OCI-LY1 (cell line): ENCODE data around the gene EPB41L4A.

Experiments used
- H2AFZ ChIP-seq: fragments of 200-600 bp; sonication (generic), shearing (Covaris generic); 2 replicates; pipeline ENCODE4 v1.6.0; 2014; ENCODE audit warnings: antibody characterized with exemption, mild to moderate bottlenecking, low read length
- H3F3A ChIP-seq: fragments of 200-600 bp; sonication (generic), shearing (Covaris generic); 2 replicates; pipeline ENCODE4 v1.6.0; 2014; ENCODE audit warnings: mild to moderate bottlenecking, antibody characterized with exemption, low read length, moderate library complexity; ENCODE audit not compliant: insufficient read depth
- H3K27ac ChIP-seq: fragments of 200-600 bp; sonication (generic); 2 replicates; pipeline ENCODE4 v1.5.1; 2014; ENCODE audit warnings: low read length, mixed run types, mild to moderate bottlenecking, low read depth; ENCODE audit not compliant: poor library complexity, severe bottlenecking
- H3K27me3 ChIP-seq: fragments of 200-600 bp; sonication (generic); 2 replicates; pipeline ENCODE4 v1.6.0; 2014; ENCODE audit warnings: antibody characterized with exemption, mild to moderate bottlenecking, low read length, moderate library complexity; ENCODE audit not compliant: insufficient read depth
- H3K36me3 ChIP-seq: fragments of 200-600 bp; sonication (generic); 2 replicates; pipeline ENCODE4 v1.6.1; 2014; ENCODE audit warnings: mild to moderate bottlenecking, antibody characterized with exemption, low read length, moderate library complexity, mixed read lengths; ENCODE audit not compliant: insufficient read depth
- H3K4me1 ChIP-seq: fragments of 200-600 bp; sonication (generic); 2 replicates; pipeline ENCODE4 v1.5.1; 2014; ENCODE audit warnings: mild to moderate bottlenecking, low read length, moderate library complexity; ENCODE audit not compliant: insufficient read depth, severe bottlenecking
- H3K4me2 ChIP-seq: fragments of 200-600 bp; sonication (generic), shearing (Covaris generic); 2 replicates; pipeline ENCODE4 v1.6.1; 2014; ENCODE audit warnings: low read length
- H3K4me3 ChIP-seq: fragments of 200-600 bp; sonication (generic); 2 replicates; pipeline ENCODE4 v1.5.1; 2014; ENCODE audit warnings: low read length, low read depth, mild to moderate bottlenecking, mixed read lengths; ENCODE audit not compliant: poor library complexity, severe bottlenecking
- H3K79me2 ChIP-seq: fragments of 200-600 bp; shearing (Covaris generic); 2 replicates; pipeline ENCODE4 v1.6.1; 2016; ENCODE audit warnings: mixed run types, low read length, mixed read lengths; ENCODE audit not compliant: insufficient read depth
- H3K9ac ChIP-seq: fragments of 200-600 bp; sonication (generic), shearing (Covaris generic); 2 replicates; pipeline ENCODE4 v1.6.1; 2014; ENCODE audit warnings: mild to moderate bottlenecking, low read length, mixed read lengths
- H3K9me2 ChIP-seq: fragments of 200-600 bp; sonication (generic), shearing (Covaris generic); 2 replicates; pipeline ENCODE4 v1.6.1; 2014; ENCODE audit warnings: low read depth, mild to moderate bottlenecking, low read length, mixed read lengths
- H3K9me3 ChIP-seq: fragments of 200-600 bp; shearing (Covaris generic); 2 replicates; pipeline ENCODE4 v1.6.1; 2014; ENCODE audit warnings: low read length, mixed read lengths
- H4K20me1 ChIP-seq: fragments of 200-600 bp; sonication (generic), shearing (Covaris generic); 2 replicates; pipeline ENCODE4 v1.6.0; 2016; ENCODE audit warnings: mild to moderate bottlenecking, low read length; ENCODE audit not compliant: insufficient read depth
- EZH2 ChIP-seq: fragments of 200-600 bp; sonication (generic), shearing (Covaris generic); IDR thresholded peaks from 2 replicates; pipeline ENCODE4 v1.8.0; 2017; ENCODE audit warnings: borderline replicate concordance, mixed run types, mild to moderate bottlenecking, antibody characterized with exemption, low read length, moderate library complexity, mixed read lengths
- TF ChIP-seq, protein P1 (sequence below): fragments of 200-600 bp; sonication (generic), shearing (Covaris generic); IDR thresholded peaks from 2 replicates; pipeline ENCODE4 v1.5.1; 2017; ENCODE audit warnings: mild to moderate bottlenecking, antibody characterized with exemption, low read length, moderate library complexity, mixed read lengths

Gene EPB41L4A

GRCh38 chr5:112159435-112159834 lies 259.6 kb downstream of the EPB41L4A start:
- TF ChIP-seq EZH2 = no peak
- TF ChIP-seq, protein P1, sequence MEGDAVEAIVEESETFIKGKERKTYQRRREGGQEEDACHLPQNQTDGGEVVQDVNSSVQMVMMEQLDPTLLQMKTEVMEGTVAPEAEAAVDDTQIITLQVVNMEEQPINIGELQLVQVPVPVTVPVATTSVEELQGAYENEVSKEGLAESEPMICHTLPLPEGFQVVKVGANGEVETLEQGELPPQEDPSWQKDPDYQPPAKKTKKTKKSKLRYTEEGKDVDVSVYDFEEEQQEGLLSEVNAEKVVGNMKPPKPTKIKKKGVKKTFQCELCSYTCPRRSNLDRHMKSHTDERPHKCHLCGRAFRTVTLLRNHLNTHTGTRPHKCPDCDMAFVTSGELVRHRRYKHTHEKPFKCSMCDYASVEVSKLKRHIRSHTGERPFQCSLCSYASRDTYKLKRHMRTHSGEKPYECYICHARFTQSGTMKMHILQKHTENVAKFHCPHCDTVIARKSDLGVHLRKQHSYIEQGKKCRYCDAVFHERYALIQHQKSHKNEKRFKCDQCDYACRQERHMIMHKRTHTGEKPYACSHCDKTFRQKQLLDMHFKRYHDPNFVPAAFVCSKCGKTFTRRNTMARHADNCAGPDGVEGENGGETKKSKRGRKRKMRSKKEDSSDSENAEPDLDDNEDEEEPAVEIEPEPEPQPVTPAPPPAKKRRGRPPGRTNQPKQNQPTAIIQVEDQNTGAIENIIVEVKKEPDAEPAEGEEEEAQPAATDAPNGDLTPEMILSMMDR = no peak
- H3K27ac ChIP-seq = no peak overlapping the region
- H3K4me3 ChIP-seq = no peak overlapping the region
- H3K36me3 ChIP-seq = peaks cover 31% of the 10 kb centered on the region
- H3F3A ChIP-seq = no peaks in the 10 kb centered on the region
- no peak overlapping the region for H3K4me2 ChIP-seq
- H2AFZ ChIP-seq = no peak overlapping the region
- H3K4me1 ChIP-seq = peaks cover 24% of the 10 kb centered on the region
- no peaks in the 10 kb centered on the region for H3K9me2 ChIP-seq
- no peaks in the 10 kb centered on the region for H3K9me3 ChIP-seq
- H3K79me2 ChIP-seq = peaks cover 16% of the 10 kb centered on the region
- H3K27me3 ChIP-seq = no peaks in the 10 kb centered on the region
- H3K9ac ChIP-seq = no peak overlapping the region
- no peaks in the 10 kb centered on the region for H4K20me1 ChIP-seq

- Histone ChIP-seq H3K9ac (no peak overlapping the region), H3K27me3 (no peaks in the 10 kb centered on the region), H3K4me1 (peaks cover 4% of the 10 kb centered on the region), H4K20me1 (no peaks in the 10 kb centered on the region), H3F3A (no peaks in the 10 kb centered on the region), H3K27ac (no peak overlapping the region), H2AFZ (no peak overlapping the region), H3K36me3 (no peaks in the 10 kb centered on the region), H3K4me3 (no peak overlapping the region), H3K4me2 (no peak overlapping the region), H3K9me2 (no peaks in the 10 kb centered on the region), H3K79me2 (peaks cover 5% of the 10 kb centered on the region), H3K9me3 (no peaks in the 10 kb centered on the region)
- TF ChIP-seq EZH2 = no peak
- TF ChIP-seq, protein P1 = no peak
Measured at GRCh38 chr5:112156211-112156610, 262.9 kb downstream of the EPB41L4A start.

DNA sequence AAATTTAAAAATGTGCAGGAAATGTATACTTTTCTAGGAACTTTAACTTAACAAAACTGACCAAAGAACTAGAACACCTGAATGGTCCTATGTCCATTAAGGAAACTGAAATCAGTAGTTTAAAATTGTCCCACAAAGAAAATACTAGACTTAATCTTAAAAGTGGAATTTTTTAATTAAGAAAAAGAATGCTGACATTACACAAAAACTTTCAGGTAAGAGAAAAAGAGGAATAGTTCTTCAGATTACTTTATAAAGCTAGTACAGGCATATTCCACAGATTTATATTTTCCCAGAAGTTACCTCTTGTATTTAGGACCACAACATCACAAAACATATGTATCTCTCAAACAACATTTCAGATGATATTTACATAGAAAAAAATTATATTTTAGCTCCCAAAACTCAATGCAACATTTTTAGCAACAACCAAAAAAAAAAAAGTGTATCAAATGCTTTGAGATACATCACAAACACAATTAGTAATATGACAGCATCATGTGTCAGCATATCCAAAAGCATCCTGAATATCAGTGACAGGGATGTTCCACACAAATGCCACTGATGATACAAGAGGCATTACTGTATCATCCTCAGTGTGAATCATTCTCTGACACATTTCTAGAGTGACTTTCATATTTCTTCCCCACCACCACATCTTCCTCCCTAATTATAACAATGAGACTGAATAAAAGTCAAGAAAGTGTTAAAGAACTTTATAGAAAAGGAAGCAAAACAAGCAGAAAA lies 264.0 kb downstream of the EPB41L4A start:
- no peak overlapping the region for H2AFZ ChIP-seq
- H3K9me3 ChIP-seq = 0 out of 2 replicates have a peak, but pooled peaks cover 3% of the 10 kb centered on the region
- no peaks in the 10 kb centered on the region for H3F3A ChIP-seq
- H3K4me1 ChIP-seq = peaks cover under 1% of the 10 kb centered on the region
- no peaks in the 10 kb centered on the region for H3K9me2 ChIP-seq
- no peak overlapping the region for H3K27ac ChIP-seq
- TF ChIP-seq, protein P1 = no peak
- TF ChIP-seq EZH2 = no peak
- H3K9ac ChIP-seq = no peak overlapping the region
- no peaks in the 10 kb centered on the region for H3K27me3 ChIP-seq
- no peaks in the 10 kb centered on the region for H3K36me3 ChIP-seq
- no peak overlapping the region for H3K4me3 ChIP-seq
- H3K79me2 ChIP-seq = no peaks in the 10 kb centered on the region
- H3K4me2 ChIP-seq = no peak overlapping the region
- no peaks in the 10 kb centered on the region for H4K20me1 ChIP-seq
